ENCODE data around the gene TEAD1.

DNA sequence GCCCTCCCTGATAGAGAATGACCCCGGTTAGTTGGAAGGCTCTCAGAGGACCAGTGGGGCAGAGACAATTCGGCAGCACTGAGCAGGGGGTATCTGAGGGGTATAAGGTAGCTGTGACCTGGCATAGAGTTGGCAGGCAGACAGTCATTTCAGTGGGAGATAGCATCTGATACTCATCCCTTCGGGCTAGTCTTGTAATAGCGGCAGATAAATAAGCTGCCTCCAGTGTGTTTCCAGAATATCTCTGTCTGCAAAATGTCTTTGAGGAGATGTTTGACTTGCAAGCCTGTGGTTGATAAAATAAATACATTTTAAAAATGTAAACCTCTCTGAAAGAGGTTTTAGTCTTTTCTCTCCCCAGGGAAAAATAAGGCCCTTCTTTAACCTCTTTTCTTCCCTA is 54.2 kb downstream of the TEAD1 start:
- no peak for TF ChIP-seq POLR2A (IDR thresholded peaks at IDR 0.05)
- TF ChIP-seq, protein P1, sequence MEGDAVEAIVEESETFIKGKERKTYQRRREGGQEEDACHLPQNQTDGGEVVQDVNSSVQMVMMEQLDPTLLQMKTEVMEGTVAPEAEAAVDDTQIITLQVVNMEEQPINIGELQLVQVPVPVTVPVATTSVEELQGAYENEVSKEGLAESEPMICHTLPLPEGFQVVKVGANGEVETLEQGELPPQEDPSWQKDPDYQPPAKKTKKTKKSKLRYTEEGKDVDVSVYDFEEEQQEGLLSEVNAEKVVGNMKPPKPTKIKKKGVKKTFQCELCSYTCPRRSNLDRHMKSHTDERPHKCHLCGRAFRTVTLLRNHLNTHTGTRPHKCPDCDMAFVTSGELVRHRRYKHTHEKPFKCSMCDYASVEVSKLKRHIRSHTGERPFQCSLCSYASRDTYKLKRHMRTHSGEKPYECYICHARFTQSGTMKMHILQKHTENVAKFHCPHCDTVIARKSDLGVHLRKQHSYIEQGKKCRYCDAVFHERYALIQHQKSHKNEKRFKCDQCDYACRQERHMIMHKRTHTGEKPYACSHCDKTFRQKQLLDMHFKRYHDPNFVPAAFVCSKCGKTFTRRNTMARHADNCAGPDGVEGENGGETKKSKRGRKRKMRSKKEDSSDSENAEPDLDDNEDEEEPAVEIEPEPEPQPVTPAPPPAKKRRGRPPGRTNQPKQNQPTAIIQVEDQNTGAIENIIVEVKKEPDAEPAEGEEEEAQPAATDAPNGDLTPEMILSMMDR (IDR thresholded peaks at IDR 0.05 in 4 of 5, conservative IDR thresholded peaks at IDR 0.05 in 1 of 5) = no peak

Measured in gastrocnemius medialis (tissue), 4 donors.